Endothelial cell of umbilical vein (primary cell): ENCODE data around the gene PTPRQ. TPM values are rescaled to one million over a fixed set of nuclear protein-coding genes. Genes with fewer than 3 reads are reported as not detected.

ENCODE experiments used
- BruUV-seq: library from RNA; stranded (reverse); fragments of 400-500 nt; replicated peaks from 2 replicates; lab custom pipeline; 2021; lab: Mats Ljungman, UMichigan
- CTCF ChIA-PET: fragments of 300-600, 350-600 bp; sonication (Branson Sonifier 250); formaldehyde crosslinking; loops from one replicate; lab custom pipeline; 2021; ENCODE audit warnings: antibody characterized with exemption, inconsistent platforms; lab: Charles Lee
- POLR2A ChIA-PET: fragments of 300-600, 350-600 bp; sonication (Branson Sonifier 250); formaldehyde crosslinking; loops from one replicate; lab custom pipeline; 2021; ENCODE audit warnings: antibody characterized with exemption, inconsistent platforms; lab: Charles Lee
- DNase-seq: peaks from one replicate; pipeline ENCODE4 v3.0.0-alpha.2; 2011; ENCODE audit warnings: low read depth, low spot score
- FAIRE-seq: peaks from 2 replicates; lab custom pipeline; 2011; peaks lifted over from hg19 to GRCh38; lab: Jason Lieb, UNC
- H2AFZ ChIP-seq: 2 replicates; pipeline ENCODE4 v1.6.0; 2012; ENCODE audit warnings: low read depth, low read length, control low read depth, inconsistent platforms
- H3K27ac ChIP-seq: 2 replicates; pipeline ENCODE4 v1.5.1; 2011; ENCODE audit warnings: low read depth, mild to moderate bottlenecking, control low read depth, low read length, moderate library complexity; ENCODE audit not compliant: insufficient read depth
- H3K27me3 ChIP-seq, 2 experiments: 2 replicates each; pipeline versions ENCODE4 v1.6.0 to v1.6.1; 2011; ENCODE audit warnings: low read length in 2 of 2, mixed read lengths in 1 of 2; ENCODE audit not compliant: control insufficient read depth in 2 of 2, insufficient read depth in 2 of 2
- H3K36me3 ChIP-seq, 2 experiments: 2 replicates in 1 of 2; 3 replicates in 1 of 2; pipeline ENCODE4 v1.5.1; 2011; ENCODE audit warnings: low read length in 2 of 2, mild to moderate bottlenecking in 1 of 2, moderate library complexity in 1 of 2; ENCODE audit not compliant: control insufficient read depth in 2 of 2, insufficient read depth in 2 of 2; ENCODE audit errors: extremely low read depth in 1 of 2
- H3K4me1 ChIP-seq: 3 replicates; pipeline ENCODE4 v1.5.1; 2011; ENCODE audit warnings: mild to moderate bottlenecking, low read length; ENCODE audit not compliant: control insufficient read depth, insufficient read depth; ENCODE audit errors: extremely low read depth
- H3K4me2 ChIP-seq: 2 replicates; pipeline ENCODE4 v1.6.1; 2011; ENCODE audit warnings: low read length, control low read depth, mixed read lengths; ENCODE audit not compliant: insufficient read depth
- H3K4me3 ChIP-seq, 3 experiments: fragments of 200-600 bp in 1 of 3; sonication (generic), shearing (Covaris generic) in 1 of 3; replicated peaks in 1 of 3; 2 replicates each; pipeline ENCODE4 v1.5.1; 2011 to 2016; ENCODE audit warnings: control low read depth in 3 of 3, low read length in 3 of 3, mild to moderate bottlenecking in 2 of 3, inconsistent platforms in 1 of 3, low read depth in 1 of 3, moderate library complexity in 1 of 3; ENCODE audit not compliant: insufficient read depth in 1 of 3
- H3K79me2 ChIP-seq: 2 replicates; pipeline ENCODE4 v1.6.0; 2012; ENCODE audit warnings: low read length, inconsistent platforms; ENCODE audit not compliant: control insufficient read depth, insufficient read depth
- H3K9ac ChIP-seq: replicated peaks from 2 replicates; pipeline ENCODE3; 2011; ENCODE audit warnings: low read length, control low read depth; ENCODE audit not compliant: insufficient read depth; ENCODE audit errors: extremely low read depth
- H3K9me1 ChIP-seq: replicated peaks from 3 replicates; pipeline ENCODE4 v1.6.0; 2011; ENCODE audit warnings: mild to moderate bottlenecking, low read length; ENCODE audit not compliant: control insufficient read depth, insufficient read depth; ENCODE audit errors: extremely low read depth
- H3K9me3 ChIP-seq: replicated peaks from 2 replicates; pipeline ENCODE4 v1.5.1; 2012; ENCODE audit warnings: low read length, inconsistent platforms; ENCODE audit not compliant: control insufficient read depth, insufficient read depth
- H4K20me1 ChIP-seq: replicated peaks from 2 replicates; pipeline ENCODE3; 2011; ENCODE audit warnings: mild to moderate bottlenecking, low read length; ENCODE audit not compliant: control insufficient read depth, insufficient read depth; ENCODE audit errors: extremely low read depth
- EZH2 ChIP-seq: IDR thresholded peaks from 2 replicates; pipeline ENCODE4 v1.6.1; 2012; ENCODE audit warnings: borderline replicate concordance, low read depth, mild to moderate bottlenecking, moderate library complexity, low read length, inconsistent platforms; ENCODE audit not compliant: severe bottlenecking
- FOS ChIP-seq: IDR thresholded peaks from 2 replicates; pipeline ENCODE4 v1.6.1; 2011; ENCODE audit warnings: mild to moderate bottlenecking, low read length, moderate library complexity, borderline replicate concordance; ENCODE audit not compliant: insufficient read depth
- GATA2 ChIP-seq: IDR thresholded peaks from 2 replicates; pipeline ENCODE4 v1.7.0; 2011; ENCODE audit warnings: low read depth, mild to moderate bottlenecking, moderate library complexity, mixed read lengths, low read length; ENCODE audit not compliant: insufficient read length, insufficient read depth
- JUN ChIP-seq: IDR thresholded peaks from 2 replicates; pipeline ENCODE4 v1.6.1; 2011; ENCODE audit warnings: borderline replicate concordance, low read depth; ENCODE audit not compliant: insufficient read length, insufficient read depth
- MYC ChIP-seq: IDR thresholded peaks from one replicate; pipeline ENCODE4 v1.6.1; 2011; ENCODE audit warnings: mild to moderate bottlenecking, low read depth, low read length
- POLR2A ChIP-seq: IDR thresholded peaks from 2 replicates; pipeline ENCODE4 v1.6.1; 2012; ENCODE audit warnings: low read depth, mild to moderate bottlenecking, control low read depth, low read length
- POLR2AphosphoS5 ChIP-seq: IDR thresholded peaks from 2 replicates; pipeline ENCODE4 v1.6.1; 2012; ENCODE audit warnings: low read depth, mild to moderate bottlenecking, control low read depth, low read length, moderate library complexity; ENCODE audit not compliant: insufficient read depth
- dilution Hi-C: fragments of 300-500 bp; cut with MboI; formaldehyde crosslinking; loops from one replicate; pipeline ENCODE4 v1.15.0; 2019; ENCODE audit warnings: low sequenced_read_pairs; ENCODE audit not compliant: extremely low pct_ligation_motif_present
- intact Hi-C: fragments of 100-400 bp; cut with micrococcal nuclease; formaldehyde crosslinking; loops from one replicate; pipeline ENCODE4 v1.10.0; 2022
- polyA plus RNA-seq, 4 experiments: library from polyadenylated mRNA; depleted of rRNA in 3 of 4; stranded (reverse) in 3 of 4; unstranded in 1 of 4; fragments of >200 nt; gene quantifications; 2 replicates each; pipeline versions ENCODE4 v1.2.1 to v1.2.3, GENCODE V29; 2011 to 2012; ENCODE audit warnings: missing spikeins in 1 of 4
- total RNA-seq: library from RNA; stranded (reverse); gene quantifications from 2 replicates; pipeline ENCODE4 v1.2.3, GENCODE V29; 2021
- TF ChIP-seq, protein P1 (sequence below), 2 donors: IDR thresholded peaks; 1 replicate in 1 of 2; 2 replicates in 1 of 2; pipeline ENCODE4 v1.5.1; 2011; ENCODE audit warnings: low read length in 2 of 2, mild to moderate bottlenecking in 2 of 2, moderate library complexity in 2 of 2, control low read depth in 1 of 2, inconsistent platforms in 1 of 2, low read depth in 1 of 2; ENCODE audit not compliant: insufficient read depth in 1 of 2; ENCODE audit errors: extremely low read depth in 1 of 2
- TF ChIP-seq, protein P2 (sequence below): IDR thresholded peaks from 2 replicates; pipeline ENCODE4 v1.6.1; 2011; ENCODE audit not compliant: insufficient read depth, insufficient read length

PTPRQ gene
- total and polyA plus RNA-seq, 2 donors (not counting 3 experiments of a cell fraction or from before 2014, with no cell fraction given), result not detected

DNA sequence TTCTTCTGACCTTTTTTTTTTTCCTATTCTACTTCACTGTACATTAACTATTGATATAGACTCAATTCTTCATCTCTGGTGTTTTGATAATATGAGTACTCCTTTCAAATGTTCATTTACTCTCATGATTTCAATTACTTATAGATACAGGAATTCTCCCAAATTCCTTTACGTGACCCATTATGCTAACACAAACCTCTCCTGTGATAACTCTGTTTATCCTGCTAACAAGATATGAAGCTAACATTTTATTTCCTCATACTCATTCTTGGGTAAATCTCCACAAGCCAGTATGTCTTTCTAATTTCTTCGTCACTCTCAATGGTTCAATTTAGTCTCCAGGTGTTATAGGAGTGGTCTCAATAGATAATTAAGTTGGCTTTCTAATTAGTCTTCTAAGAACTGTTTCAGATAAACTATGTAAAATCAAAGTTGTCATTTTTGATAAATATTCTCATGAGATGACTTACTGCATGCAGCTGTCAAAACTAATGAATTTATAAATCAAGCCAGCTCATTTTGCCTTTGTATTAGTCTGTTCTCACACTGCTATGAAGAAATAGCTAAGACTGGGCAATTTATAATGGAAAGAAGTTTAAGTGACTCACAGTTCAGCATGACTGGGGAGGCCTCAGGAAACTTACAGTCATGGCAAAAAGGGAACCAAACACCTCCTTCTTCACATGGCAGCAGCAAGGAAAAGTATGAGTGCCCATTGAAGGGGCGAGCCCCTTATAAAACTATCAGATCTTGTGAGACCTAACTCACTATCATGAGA is 132.8 kb downstream of the PTPRQ start:
- Histone ChIP-seq H3K9me1 (no peaks in the 10 kb centered on the region), H2AFZ (no peak overlapping the region), H3K9ac (no peak overlapping the region), H4K20me1 (no peaks in the 10 kb centered on the region), H3K27ac (no peak overlapping the region), H3K79me2 (no peaks in the 10 kb centered on the region), H3K4me2 (no peak overlapping the region), H3K9me3 (no peaks in the 10 kb centered on the region), H3K4me3 (no peak overlapping the region), H3K4me1 (no peaks in the 10 kb centered on the region), H3K36me3 (no peaks in the 10 kb centered on the region), H3K27me3 (no peaks in the 10 kb centered on the region)
- TF ChIP-seq MYC, result no peak
- dilution Hi-C loops, result no loop called here
- intact Hi-C loops, result no loop called here
- DNase-seq (no peak), FAIRE-seq (no peak)
- ChIA-PET POLR2A (no interaction called here), CTCF (no interaction called here)
- no TSS peak for BruUV-seq

DNA sequence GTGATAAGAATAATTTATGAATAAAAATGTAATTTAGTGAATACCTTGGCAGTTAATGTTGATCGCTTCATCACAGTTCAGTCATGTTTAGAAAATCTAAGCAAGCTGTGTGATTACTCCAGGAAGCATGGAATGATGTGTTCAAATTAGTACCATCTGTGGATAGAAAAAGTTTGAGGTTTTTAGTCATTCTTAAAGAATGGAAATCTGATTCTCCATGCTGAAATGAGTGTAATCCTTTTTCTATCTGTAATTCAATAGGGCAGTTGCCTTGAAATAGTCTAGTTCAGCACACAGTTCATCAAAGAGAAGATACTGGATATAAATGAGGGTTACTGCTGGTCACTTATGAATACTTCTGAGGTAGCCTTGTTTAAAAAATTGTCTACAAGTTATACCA is 136.2 kb downstream of the PTPRQ start:
- Histone ChIP-seq H3K4me1 (no peaks in the 10 kb centered on the region), H3K36me3 (no peaks in the 10 kb centered on the region), H3K9me3 (no peaks in the 10 kb centered on the region), H3K4me3 (no peak overlapping the region), H3K79me2 (no peaks in the 10 kb centered on the region), H3K9me1 (no peaks in the 10 kb centered on the region), H3K9ac (no peak overlapping the region), H3K27ac (no peak overlapping the region), H3K27me3 (no peaks in the 10 kb centered on the region), H4K20me1 (no peaks in the 10 kb centered on the region), H2AFZ (no peak overlapping the region), H3K4me2 (no peak overlapping the region)
- TF ChIP-seq FOS, result no peak
- no peak for TF ChIP-seq EZH2
- TF ChIP-seq MYC, result no peak
- no peak for TF ChIP-seq POLR2A
- TF ChIP-seq POLR2AphosphoS5, result no peak
- TF ChIP-seq, protein P1, sequence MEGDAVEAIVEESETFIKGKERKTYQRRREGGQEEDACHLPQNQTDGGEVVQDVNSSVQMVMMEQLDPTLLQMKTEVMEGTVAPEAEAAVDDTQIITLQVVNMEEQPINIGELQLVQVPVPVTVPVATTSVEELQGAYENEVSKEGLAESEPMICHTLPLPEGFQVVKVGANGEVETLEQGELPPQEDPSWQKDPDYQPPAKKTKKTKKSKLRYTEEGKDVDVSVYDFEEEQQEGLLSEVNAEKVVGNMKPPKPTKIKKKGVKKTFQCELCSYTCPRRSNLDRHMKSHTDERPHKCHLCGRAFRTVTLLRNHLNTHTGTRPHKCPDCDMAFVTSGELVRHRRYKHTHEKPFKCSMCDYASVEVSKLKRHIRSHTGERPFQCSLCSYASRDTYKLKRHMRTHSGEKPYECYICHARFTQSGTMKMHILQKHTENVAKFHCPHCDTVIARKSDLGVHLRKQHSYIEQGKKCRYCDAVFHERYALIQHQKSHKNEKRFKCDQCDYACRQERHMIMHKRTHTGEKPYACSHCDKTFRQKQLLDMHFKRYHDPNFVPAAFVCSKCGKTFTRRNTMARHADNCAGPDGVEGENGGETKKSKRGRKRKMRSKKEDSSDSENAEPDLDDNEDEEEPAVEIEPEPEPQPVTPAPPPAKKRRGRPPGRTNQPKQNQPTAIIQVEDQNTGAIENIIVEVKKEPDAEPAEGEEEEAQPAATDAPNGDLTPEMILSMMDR (IDR thresholded peaks at IDR 0.05; ENCODE audit: extremely low read depth in 1 of 2, insufficient read depth in 1 of 2, low read depth in 1 of 2, low read length in 2 of 2), result no peak
- TF ChIP-seq, protein P2, sequence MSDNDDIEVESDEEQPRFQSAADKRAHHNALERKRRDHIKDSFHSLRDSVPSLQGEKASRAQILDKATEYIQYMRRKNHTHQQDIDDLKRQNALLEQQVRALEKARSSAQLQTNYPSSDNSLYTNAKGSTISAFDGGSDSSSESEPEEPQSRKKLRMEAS, result no peak
- TF ChIP-seq JUN, result no peak
- TF ChIP-seq GATA2, result no peak
- CTCF ChIA-PET, result no interaction called here
- FAIRE-seq (no peak), DNase-seq (no peak)
- BruUV-seq, result no TSS peak
- POLR2A ChIA-PET, result no interaction called here
- dilution Hi-C loops, result no loop called here
- intact Hi-C loops, result no loop called here
